ENCODE data around the gene C21orf91.
"Not testable (repeated sequence)": the region's sequence is repeated elsewhere in the genome, so short reads cannot be mapped to it uniquely, and the experiment has no call there.

The C21orf91 gene

GRCh38 chr21:17775431-17776126 is 43.6 kb downstream of the C21orf91 start:
- DNase-seq, result peak; percentile 55

- DNase-seq, result not testable (repeated sequence)
Observed at GRCh38 chr21:17775021-17775420, 44.1 kb downstream of the C21orf91 start.

GRCh38 chr21:17769447-17769845 is 49.7 kb downstream of the C21orf91 start:
- no peak for DNase-seq

GRCh38 chr21:17768840-17769446 is 50.2 kb downstream of the C21orf91 start:
- DNase-seq, result no peak

GRCh38 chr21:17765207-17765606 is 53.9 kb downstream of the C21orf91 start:
- DNase-seq, result no peak

- no peak for DNase-seq
Observed at GRCh38 chr21:17763288-17764037, 55.7 kb downstream of the C21orf91 start.

GRCh38 chr21:17759511-17760178 is 59.5 kb downstream of the C21orf91 start:
- DNase-seq, result no peak

GRCh38 chr21:17758683-17759082 is 60.5 kb downstream of the C21orf91 start:
- DNase-seq, result no peak

- DNase-seq, result no peak
Observed at GRCh38 chr21:17757671-17758070, 61.5 kb downstream of the C21orf91 start.

GRCh38 chr21:17753736-17754135 is 65.4 kb downstream of the C21orf91 start:
- no peak for DNase-seq

GRCh38 chr21:17752171-17752570 is 67.0 kb downstream of the C21orf91 start:
- DNase-seq, result no peak

- DNase-seq, result no peak
Observed at GRCh38 chr21:17746920-17747319, 72.2 kb downstream of the C21orf91 start.

- no peak for DNase-seq
Observed at GRCh38 chr21:17745086-17745485, 74.1 kb downstream of the C21orf91 start.

- no peak for DNase-seq
Observed at GRCh38 chr21:17742940-17743592, 76.1 kb downstream of the C21orf91 start.

- no peak for DNase-seq
Observed at GRCh38 chr21:17742181-17742580, 77.0 kb downstream of the C21orf91 start.

Measured in activated CD4-positive, alpha-beta T cell treated with anti-CD3 and anti-CD28 coated beads for 48 hours (primary cell).